ENCODE measurements around the gene MAP6.
A peak's percentile ranks its signal among the peaks of the same experiment; 100 is the strongest.

MAP6 gene

DNA sequence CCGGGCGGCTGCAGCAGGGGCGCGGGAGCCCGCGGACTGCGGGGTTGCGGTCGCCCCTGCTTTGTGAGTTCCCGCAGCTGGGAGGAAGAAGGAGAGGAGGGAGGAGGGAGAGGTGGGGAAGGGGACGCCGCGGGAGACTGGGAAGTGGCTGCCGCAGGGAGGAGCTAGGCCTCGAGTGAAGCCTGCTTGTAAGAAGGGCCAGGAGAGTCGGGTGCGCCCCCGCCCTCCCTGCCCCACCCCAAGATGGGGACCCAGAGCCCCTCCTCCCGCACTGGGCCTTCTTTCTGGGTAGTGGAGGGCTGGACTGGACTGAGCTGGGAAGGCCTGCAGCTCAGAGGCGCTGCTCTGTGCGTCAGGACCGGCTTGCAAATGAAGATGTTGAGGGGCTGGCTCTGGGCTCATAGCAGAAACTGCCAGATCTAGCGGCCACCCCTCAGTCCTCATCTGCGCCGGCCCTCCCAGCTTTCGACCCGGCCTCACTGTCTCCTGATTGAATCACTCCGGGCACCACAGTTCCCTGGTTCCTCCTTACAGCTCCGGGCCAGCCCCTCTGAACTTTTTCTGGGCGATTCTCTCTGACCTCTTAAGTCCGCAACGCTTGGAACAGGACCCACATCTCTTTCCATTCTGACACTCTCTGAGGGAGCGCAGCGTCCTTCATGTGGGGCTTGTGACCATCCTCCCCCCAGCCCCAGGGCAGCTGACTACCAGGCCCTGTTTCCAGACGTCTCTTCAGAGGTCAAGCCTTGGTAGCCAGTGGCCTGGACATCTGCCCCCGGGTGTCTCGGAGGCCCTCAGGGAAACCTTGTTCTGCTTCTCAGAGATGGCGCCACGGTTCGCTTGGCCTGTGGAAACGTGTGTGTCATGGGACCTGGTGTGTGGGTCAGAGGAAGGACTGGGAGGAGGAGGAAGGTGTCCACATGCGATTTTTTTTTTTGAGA, 84.8 kb downstream of the MAP6 start:
- peak; percentile 74 for DNase-seq (ENCODE audit: low read depth, low spot score)
- TF ChIP-seq, protein P1, sequence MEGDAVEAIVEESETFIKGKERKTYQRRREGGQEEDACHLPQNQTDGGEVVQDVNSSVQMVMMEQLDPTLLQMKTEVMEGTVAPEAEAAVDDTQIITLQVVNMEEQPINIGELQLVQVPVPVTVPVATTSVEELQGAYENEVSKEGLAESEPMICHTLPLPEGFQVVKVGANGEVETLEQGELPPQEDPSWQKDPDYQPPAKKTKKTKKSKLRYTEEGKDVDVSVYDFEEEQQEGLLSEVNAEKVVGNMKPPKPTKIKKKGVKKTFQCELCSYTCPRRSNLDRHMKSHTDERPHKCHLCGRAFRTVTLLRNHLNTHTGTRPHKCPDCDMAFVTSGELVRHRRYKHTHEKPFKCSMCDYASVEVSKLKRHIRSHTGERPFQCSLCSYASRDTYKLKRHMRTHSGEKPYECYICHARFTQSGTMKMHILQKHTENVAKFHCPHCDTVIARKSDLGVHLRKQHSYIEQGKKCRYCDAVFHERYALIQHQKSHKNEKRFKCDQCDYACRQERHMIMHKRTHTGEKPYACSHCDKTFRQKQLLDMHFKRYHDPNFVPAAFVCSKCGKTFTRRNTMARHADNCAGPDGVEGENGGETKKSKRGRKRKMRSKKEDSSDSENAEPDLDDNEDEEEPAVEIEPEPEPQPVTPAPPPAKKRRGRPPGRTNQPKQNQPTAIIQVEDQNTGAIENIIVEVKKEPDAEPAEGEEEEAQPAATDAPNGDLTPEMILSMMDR (IDR thresholded peaks at IDR 0.05; ENCODE audit: low read depth, low read length), result no peak
- H3K4me3 ChIP-seq (ENCODE audit: low read depth, low read length), result peak overlapping the region; percentile 59
- in situ Hi-C loops (cut with HindIII; ENCODE audit: low sequenced_read_pairs), result no loop called here

DNA sequence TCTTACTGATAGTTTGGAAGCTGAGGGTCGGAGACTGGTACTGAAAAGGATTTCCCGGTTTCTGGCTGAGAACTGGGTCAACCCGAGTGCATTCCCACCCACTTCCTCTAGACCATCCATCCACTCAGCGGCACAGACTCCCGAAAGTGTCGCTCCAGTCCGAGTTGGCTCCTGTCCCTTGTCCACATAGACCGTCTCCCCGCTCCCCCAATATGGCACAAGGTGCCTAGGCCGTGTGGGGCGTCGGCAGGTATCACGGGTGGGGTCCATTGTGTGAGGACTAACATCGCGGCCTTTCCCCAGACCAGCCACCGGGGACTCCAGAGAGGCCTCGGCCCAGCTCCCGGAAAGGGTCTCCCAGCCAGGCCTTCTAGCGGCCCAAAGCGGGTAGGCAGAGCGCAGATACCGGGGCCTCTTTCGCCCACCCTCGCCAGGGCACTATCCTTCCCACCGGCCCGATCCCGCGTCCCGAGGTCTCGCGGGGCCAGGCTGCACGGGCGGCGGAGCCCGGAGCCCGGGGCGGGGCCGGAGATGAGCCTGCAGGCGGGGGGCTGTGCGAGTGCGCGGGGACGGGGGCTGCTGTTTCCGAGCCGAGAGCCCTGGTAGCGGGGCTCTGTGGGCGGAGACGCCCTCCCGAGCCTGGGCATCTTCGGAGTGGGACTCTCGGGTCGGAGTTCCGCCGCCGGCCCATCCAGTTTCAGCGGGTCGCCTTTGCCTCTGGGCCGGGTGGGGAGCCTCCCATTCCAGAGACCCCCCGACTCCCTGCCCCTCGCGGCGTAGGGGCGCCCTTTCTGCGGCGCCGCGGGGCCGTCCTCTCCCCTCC, 85.7 kb downstream of the MAP6 start:
- in situ Hi-C loops (cut with HindIII; ENCODE audit: low sequenced_read_pairs), result no loop called here
- TF ChIP-seq, protein P1 (IDR thresholded peaks at IDR 0.05; ENCODE audit: low read depth, low read length), result peak; percentile 39
- DNase-seq (ENCODE audit: low read depth, low spot score), result peak; percentile 69
- peak overlapping the region; percentile 59 for H3K4me3 ChIP-seq (ENCODE audit: low read depth, low read length)

DNA sequence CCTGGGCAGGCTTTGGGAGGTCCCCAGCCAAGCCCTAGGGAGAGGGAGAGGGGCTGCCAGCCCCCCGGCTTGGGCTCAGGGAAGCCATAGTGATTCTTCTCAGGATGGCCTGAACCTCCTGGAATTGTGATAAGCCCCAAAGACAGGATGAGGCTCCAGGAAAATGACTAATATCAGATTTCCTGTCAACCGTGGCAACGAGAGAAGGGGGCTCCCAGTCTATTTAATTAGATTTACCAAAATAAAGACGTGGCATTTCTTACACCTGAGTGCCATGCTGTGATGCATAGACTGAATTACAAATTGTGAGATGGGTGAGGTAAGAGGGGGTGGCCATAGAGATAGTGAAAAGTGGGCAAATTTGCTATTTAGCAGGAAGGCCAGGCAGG, 86.3 kb downstream of the MAP6 start:
- DNase-seq (ENCODE audit: low read depth, low spot score), result no peak
- H3K4me3 ChIP-seq (ENCODE audit: low read depth, low read length), result peak overlapping the region; percentile 59
- TF ChIP-seq, protein P1 (IDR thresholded peaks at IDR 0.05; ENCODE audit: low read depth, low read length), result no peak
- in situ Hi-C loops (cut with HindIII; ENCODE audit: low sequenced_read_pairs), result no loop called here

DNA sequence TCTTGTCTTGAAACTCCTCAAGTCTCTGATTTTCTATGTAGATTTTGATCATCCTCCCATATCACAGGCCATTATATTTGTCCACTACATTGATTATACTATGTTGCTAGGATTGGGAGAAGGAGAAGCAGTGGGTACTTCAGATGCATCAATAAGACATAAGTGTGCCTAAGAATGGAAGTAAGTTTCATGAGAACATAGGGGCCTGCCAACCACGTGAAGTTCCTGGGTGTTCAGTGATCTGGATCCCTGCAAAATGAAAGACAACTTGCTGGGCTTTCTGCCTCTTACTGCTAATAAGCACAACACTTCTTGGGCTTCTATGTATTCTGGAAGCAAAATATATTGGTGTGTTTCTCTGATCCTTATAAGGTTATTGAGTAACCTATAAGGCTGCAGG, 89.0 kb downstream of the MAP6 start:
- in situ Hi-C loops (cut with HindIII; ENCODE audit: low sequenced_read_pairs), result no loop called here

DNA sequence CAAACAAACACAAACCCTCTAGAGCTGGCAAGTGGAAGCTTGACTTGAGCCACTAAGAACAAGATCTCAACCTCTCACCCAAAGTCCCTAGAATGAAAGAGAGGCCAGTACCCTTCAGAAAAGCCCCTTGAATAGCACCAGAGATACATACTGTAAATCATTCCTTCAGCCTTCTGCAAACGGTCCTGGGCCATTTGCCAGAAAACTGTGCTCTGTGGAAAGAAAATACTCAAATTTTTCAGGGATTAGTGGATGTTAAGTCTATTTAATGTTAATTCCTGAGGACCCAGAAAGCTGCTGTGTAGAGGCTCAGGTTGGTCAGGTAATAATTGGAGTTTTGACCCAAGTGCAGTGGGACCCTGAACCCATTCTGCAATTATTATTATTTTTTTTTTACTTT, 89.9 kb downstream of the MAP6 start:
- in situ Hi-C loops (cut with HindIII; ENCODE audit: low sequenced_read_pairs), result no loop called here
- TF ChIP-seq, protein P1 (IDR thresholded peaks at IDR 0.05; ENCODE audit: low read depth, low read length), result no peak
- no peak overlapping the region for H3K4me3 ChIP-seq (ENCODE audit: low read depth, low read length)
- no peak for DNase-seq (ENCODE audit: low read depth, low spot score)

More for the DNA sequence above, 89.0 kb downstream of the MAP6 start:
- H3K4me3 ChIP-seq (ENCODE audit: low read depth, low read length), result no peak overlapping the region
- no peak for DNase-seq (ENCODE audit: low read depth, low spot score)
- TF ChIP-seq, protein P1 (IDR thresholded peaks at IDR 0.05; ENCODE audit: low read depth, low read length), result no peak

DNA sequence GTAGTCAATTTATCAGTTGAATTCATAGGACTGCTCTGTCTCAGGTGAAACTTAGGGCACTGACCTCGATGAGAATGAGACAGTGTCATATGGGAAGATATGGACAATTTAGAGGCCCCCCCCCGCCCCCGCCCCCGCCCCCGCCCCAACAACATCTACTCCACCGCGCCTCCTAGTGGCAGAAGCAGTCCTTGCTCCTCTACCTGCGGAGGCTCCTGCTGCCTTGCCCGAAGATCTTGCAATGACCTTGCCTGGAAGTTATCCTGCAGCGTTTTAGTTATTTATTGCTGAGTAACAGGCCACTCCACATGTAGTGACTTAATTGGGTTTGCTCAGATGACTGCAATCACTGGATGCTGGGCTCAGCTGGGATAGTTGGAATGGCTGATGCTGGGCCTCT, 91.6 kb downstream of the MAP6 start:
- TF ChIP-seq, protein P1 (IDR thresholded peaks at IDR 0.05; ENCODE audit: low read depth, low read length), result peak; percentile 66
- DNase-seq (ENCODE audit: low read depth, low spot score), result no peak
- in situ Hi-C loops (cut with HindIII; ENCODE audit: low sequenced_read_pairs), result no loop called here

More for the DNA sequence above, 91.6 kb downstream of the MAP6 start:
- no peak overlapping the region for H3K4me3 ChIP-seq (ENCODE audit: low read depth, low read length)

Data from astrocyte of the spinal cord (primary cell).